HepG2 (cell line): ENCODE measurements around the gene COX4I2. TPM values are rescaled to one million over a fixed set of nuclear protein-coding genes. Genes with fewer than 3 reads are reported as not detected.

ENCODE experiments used
- CBFB ChIP-seq: sonication (generic); formaldehyde crosslinking; IDR thresholded peaks from 2 replicates; pipeline ENCODE4 v1.4.0; 2020; ENCODE audit warnings: missing genetic modification reagents
- DMAP1 ChIP-seq: IDR thresholded peaks from 2 replicates; pipeline ENCODE4 v1.6.1; 2016
- DNMT3B ChIP-seq: conservative IDR thresholded peaks from 2 replicates; pipeline ENCODE4 v1.6.1; 2016; ENCODE audit warnings: missing biosample characterization, control low read depth
- DPF2 ChIP-seq: sonication (generic); formaldehyde crosslinking; IDR thresholded peaks from 2 replicates; pipeline ENCODE4 v1.4.0; 2020; ENCODE audit warnings: mild to moderate bottlenecking, low read depth, missing genetic modification reagents, borderline replicate concordance
- ETV5 ChIP-seq: IDR thresholded peaks from 2 replicates; pipeline ENCODE4 v1.6.1; 2018; ENCODE audit warnings: missing biosample characterization, missing genetic modification reagents, inconsistent platforms, borderline replicate concordance
- GABPA ChIP-seq, 2 experiments: IDR thresholded peaks; 2 replicates each; pipeline ENCODE4 v1.6.1; 2011 to 2016; ENCODE audit warnings: low read depth in 2 of 2, low read length in 1 of 2, missing biosample characterization in 1 of 2, missing genetic modification characterization in 1 of 2
- GATAD2A ChIP-seq: IDR thresholded peaks from 2 replicates; pipeline ENCODE4 v1.6.1; 2016
- HDAC1 ChIP-seq: sonication (generic); formaldehyde crosslinking; IDR thresholded peaks from 2 replicates; pipeline ENCODE4 v1.5.1; 2020; ENCODE audit warnings: mild to moderate bottlenecking, missing genetic modification reagents
- IRF2 ChIP-seq: IDR thresholded peaks from 2 replicates; pipeline ENCODE4 v1.6.1; 2018; ENCODE audit warnings: missing genetic modification reagents, missing compliant biosample characterization
- MTA1 ChIP-seq: sonication (generic); formaldehyde crosslinking; IDR thresholded peaks from 2 replicates; pipeline ENCODE4 v1.4.0; 2020; ENCODE audit warnings: missing genetic modification reagents, mild to moderate bottlenecking, borderline replicate concordance
- NFE2L2 ChIP-seq: fragments of 150-350 bp; IDR thresholded peaks from 2 replicates; pipeline ENCODE4 v1.6.1; 2014; ENCODE audit warnings: low read length
- POLR2AphosphoS5 ChIP-seq: IDR thresholded peaks from 2 replicates; pipeline ENCODE4 v1.6.1; 2012; ENCODE audit warnings: low read depth, low read length
- SNAPC2 ChIP-seq: sonication (generic); formaldehyde crosslinking; IDR thresholded peaks from 2 replicates; pipeline ENCODE4 v1.8.1; 2022; ENCODE audit warnings: mild to moderate bottlenecking, missing genetic modification reagents
- SSRP1 ChIP-seq: IDR thresholded peaks from 2 replicates; pipeline ENCODE4 v1.6.1; 2016; ENCODE audit warnings: control low read depth
- TSC22D2 ChIP-seq: sonication (generic); formaldehyde crosslinking; IDR thresholded peaks from 2 replicates; pipeline ENCODE4 v1.5.1; 2020; ENCODE audit warnings: missing genetic modification reagents, mild to moderate bottlenecking, borderline replicate concordance
- ZBTB21 ChIP-seq: sonication (generic); formaldehyde crosslinking; IDR thresholded peaks from 2 replicates; pipeline ENCODE4 v1.4.0; 2020; ENCODE audit warnings: missing genetic modification reagents
- ZFY ChIP-seq: sonication (generic); formaldehyde crosslinking; IDR thresholded peaks from 2 replicates; pipeline ENCODE4 v1.4.0; 2020; ENCODE audit warnings: missing genetic modification reagents
- ZMYM3 ChIP-seq: sonication (generic); formaldehyde crosslinking; IDR thresholded peaks from 2 replicates; pipeline ENCODE4 v1.5.1; 2020; ENCODE audit warnings: mild to moderate bottlenecking, missing genetic modification reagents
- polyA plus RNA-seq, 8 experiments: library from polyadenylated mRNA; depleted of rRNA in 3 of 8; stranded (reverse) in 7 of 8; unstranded in 1 of 8; fragments of >200 nt; fragmentation: Illumina TruSeq in 4 of 8; extraction: Trizol in 4 of 8; gene quantifications; 2 replicates each; pipeline versions ENCODE4 v1.2.1 to v1.2.3, GENCODE V29; 2011 to 2016; ENCODE audit warnings: low read depth in 4 of 8, missing spikeins in 1 of 8, mixed read lengths in 1 of 8; ENCODE audit not compliant: insufficient read depth in 1 of 8
- total RNA-seq, 5 experiments: library from RNA; depleted of rRNA; stranded (reverse); fragments of >200 nt; fragmentation: Illumina TruSeq; extraction: Trizol; gene quantifications; 2 replicates each; pipeline ENCODE4 v1.2.3, GENCODE V29; 2016; ENCODE audit warnings: low read depth in 1 of 5
- TF ChIP-seq, protein P1 (sequence below): sonication (generic); IDR thresholded peaks from 2 replicates; pipeline ENCODE4 v1.6.1; 2016; ENCODE audit warnings: low read depth, borderline replicate concordance
- TF ChIP-seq, protein P2 (sequence below): IDR thresholded peaks from 2 replicates; pipeline ENCODE4 v1.6.1; 2016
- TF ChIP-seq, protein P3 (sequence below): sonication (generic); formaldehyde crosslinking; IDR thresholded peaks from 2 replicates; pipeline ENCODE4 v1.8.0; 2022; ENCODE audit warnings: mild to moderate bottlenecking, missing genetic modification reagents, moderate library complexity
- TF ChIP-seq, protein P4 (sequence below): sonication (generic); formaldehyde crosslinking; IDR thresholded peaks from 2 replicates; pipeline ENCODE4 v1.8.0; 2022; ENCODE audit warnings: mild to moderate bottlenecking, missing genetic modification reagents
- TF ChIP-seq, protein P5 (sequence below): sonication (generic); formaldehyde crosslinking; IDR thresholded peaks from 2 replicates; pipeline ENCODE4 v1.5.0; 2020; ENCODE audit warnings: missing genetic modification reagents, mild to moderate bottlenecking, borderline replicate concordance

Gene COX4I2
- total and polyA plus RNA-seq, 2 of the 13 experiments (the other 11 are each of a cell fraction or from before 2014, with no cell fraction given) = 1.1 TPM; not detected in 1

DNA sequence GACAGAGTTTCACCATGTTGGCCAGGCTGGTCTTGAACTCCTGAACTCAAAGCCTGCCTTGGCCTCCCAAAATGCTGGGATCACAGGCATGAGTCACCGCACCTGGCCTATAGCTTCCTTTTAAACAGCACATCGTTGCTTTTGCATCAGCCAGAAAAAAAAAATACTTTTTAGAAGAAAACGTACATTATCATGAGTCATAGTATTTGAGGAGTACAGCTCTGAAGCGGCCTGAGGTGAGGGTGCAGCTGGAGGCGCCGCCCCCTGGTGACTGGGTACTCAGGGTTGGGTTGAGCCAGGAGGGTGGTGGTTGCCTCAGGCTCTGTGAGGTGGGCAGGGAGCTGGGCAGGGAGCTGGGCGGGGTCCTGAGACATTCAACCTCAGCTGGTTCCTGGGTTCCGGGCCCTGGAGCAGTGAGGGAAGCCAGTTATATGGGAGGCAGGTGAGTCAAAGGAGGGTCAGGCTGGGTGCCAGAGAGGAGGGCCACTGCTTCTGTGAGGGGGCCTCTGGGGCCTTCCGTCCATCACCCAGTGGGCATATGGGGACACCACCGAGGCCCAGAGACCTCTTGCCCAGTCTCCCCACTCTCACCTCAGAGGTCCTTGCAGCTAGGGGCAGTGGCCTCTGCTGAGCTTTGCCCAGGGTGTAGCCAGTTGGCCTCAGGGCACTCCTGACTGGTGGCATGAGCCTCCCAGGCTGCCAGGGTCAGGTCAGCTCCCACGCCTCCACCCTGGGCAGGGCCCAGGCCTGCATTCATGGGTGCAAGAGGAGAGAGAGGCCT is 44.3 kb upstream of the COX4I2 start (continued):
- TF ChIP-seq, protein P1, sequence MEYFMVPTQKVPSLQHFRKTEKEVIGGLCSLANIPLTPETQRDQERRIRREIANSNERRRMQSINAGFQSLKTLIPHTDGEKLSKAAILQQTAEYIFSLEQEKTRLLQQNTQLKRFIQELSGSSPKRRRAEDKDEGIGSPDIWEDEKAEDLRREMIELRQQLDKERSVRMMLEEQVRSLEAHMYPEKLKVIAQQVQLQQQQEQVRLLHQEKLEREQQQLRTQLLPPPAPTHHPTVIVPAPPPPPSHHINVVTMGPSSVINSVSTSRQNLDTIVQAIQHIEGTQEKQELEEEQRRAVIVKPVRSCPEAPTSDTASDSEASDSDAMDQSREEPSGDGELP = peak; percentile 78; the same call in 1 of the 2 replicates
- TF ChIP-seq NFE2L2 = peak; percentile 75; the same call in 1 of the 2 replicates
- TF ChIP-seq IRF2 (CRISPR knock-in tag) = peak; percentile 35; the same call in 1 of the 2 replicates
- peak; percentile 72; the same call in 1 of the 2 replicates for TF ChIP-seq DNMT3B (CRISPR knock-in tag)
- TF ChIP-seq SNAPC2 (CRISPR knock-in tag) = 0 out of 2 replicates have a peak, but pooled peaks have one; percentile 34
- peak; percentile 43; the same call in 1 of the 2 replicates for TF ChIP-seq SSRP1 (CRISPR knock-in tag)
- peak; percentile 28; the same call in 1 of the 2 replicates for TF ChIP-seq DPF2 (CRISPR knock-in tag)
- TF ChIP-seq ZBTB21 (CRISPR knock-in tag) = peak; percentile 61; the same call in 1 of the 2 replicates
- peak; percentile 78 for TF ChIP-seq GATAD2A (CRISPR knock-in tag)
- TF ChIP-seq MTA1 (CRISPR knock-in tag) = 0 out of 2 replicates have a peak, but pooled peaks have one; percentile 18
- TF ChIP-seq, protein P2, sequence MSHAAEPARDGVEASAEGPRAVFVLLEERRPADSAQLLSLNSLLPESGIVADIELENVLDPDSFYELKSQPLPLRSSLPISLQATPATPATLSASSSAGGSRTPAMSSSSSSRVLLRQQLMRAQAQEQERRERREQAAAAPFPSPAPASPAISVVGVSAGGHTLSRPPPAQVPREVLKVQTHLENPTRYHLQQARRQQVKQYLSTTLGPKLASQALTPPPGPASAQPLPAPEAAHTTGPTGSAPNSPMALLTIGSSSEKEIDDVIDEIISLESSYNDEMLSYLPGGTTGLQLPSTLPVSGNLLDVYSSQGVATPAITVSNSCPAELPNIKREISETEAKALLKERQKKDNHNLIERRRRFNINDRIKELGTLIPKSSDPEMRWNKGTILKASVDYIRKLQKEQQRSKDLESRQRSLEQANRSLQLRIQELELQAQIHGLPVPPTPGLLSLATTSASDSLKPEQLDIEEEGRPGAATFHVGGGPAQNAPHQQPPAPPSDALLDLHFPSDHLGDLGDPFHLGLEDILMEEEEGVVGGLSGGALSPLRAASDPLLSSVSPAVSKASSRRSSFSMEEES (CRISPR knock-in tag) = peak; percentile 52; the same call in 1 of the 2 replicates
- TF ChIP-seq ZMYM3 (CRISPR knock-in tag) = peak; percentile 66
- TF ChIP-seq DMAP1 (CRISPR knock-in tag) = peak; percentile 20
- TF ChIP-seq POLR2AphosphoS5 = peak; percentile 49; the same call in 1 of the 2 replicates
- 0 out of 2 replicates have a peak, but pooled peaks have one; percentile 14 for TF ChIP-seq HDAC1 (CRISPR knock-in tag)
- TF ChIP-seq, protein P3, sequence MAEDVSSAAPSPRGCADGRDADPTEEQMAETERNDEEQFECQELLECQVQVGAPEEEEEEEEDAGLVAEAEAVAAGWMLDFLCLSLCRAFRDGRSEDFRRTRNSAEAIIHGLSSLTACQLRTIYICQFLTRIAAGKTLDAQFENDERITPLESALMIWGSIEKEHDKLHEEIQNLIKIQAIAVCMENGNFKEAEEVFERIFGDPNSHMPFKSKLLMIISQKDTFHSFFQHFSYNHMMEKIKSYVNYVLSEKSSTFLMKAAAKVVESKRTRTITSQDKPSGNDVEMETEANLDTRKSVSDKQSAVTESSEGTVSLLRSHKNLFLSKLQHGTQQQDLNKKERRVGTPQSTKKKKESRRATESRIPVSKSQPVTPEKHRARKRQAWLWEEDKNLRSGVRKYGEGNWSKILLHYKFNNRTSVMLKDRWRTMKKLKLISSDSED = no peak
- TF ChIP-seq ZFY (CRISPR knock-in tag) = no peak
- peak; percentile 11; the same call in 1 of the 2 replicates for TF ChIP-seq CBFB
- TF ChIP-seq, protein P4, sequence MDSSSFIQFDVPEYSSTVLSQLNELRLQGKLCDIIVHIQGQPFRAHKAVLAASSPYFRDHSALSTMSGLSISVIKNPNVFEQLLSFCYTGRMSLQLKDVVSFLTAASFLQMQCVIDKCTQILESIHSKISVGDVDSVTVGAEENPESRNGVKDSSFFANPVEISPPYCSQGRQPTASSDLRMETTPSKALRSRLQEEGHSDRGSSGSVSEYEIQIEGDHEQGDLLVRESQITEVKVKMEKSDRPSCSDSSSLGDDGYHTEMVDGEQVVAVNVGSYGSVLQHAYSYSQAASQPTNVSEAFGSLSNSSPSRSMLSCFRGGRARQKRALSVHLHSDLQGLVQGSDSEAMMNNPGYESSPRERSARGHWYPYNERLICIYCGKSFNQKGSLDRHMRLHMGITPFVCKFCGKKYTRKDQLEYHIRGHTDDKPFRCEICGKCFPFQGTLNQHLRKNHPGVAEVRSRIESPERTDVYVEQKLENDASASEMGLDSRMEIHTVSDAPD = no peak
- TF ChIP-seq TSC22D2 (CRISPR knock-in tag) = 0 out of 2 replicates have a peak, but pooled peaks have one; percentile 8
- TF ChIP-seq ETV5 = peak; percentile 53; the same call in 1 of the 2 replicates
- TF ChIP-seq, protein P5, sequence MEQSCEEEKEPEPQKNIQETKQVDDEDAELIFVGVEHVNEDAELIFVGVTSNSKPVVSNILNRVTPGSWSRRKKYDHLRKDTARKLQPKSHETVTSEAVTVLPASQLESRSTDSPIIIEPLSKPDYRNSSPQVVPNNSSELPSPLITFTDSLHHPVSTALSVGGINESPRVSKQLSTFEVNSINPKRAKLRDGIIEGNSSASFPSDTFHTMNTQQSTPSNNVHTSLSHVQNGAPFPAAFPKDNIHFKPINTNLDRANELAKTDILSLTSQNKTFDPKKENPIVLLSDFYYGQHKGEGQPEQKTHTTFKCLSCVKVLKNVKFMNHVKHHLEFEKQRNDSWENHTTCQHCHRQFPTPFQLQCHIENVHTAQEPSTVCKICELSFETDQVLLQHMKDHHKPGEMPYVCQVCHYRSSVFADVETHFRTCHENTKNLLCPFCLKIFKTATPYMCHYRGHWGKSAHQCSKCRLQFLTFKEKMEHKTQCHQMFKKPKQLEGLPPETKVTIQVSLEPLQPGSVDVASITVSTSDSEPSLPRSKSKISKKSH = peak; percentile 32; the same call in 1 of the 2 replicates
- no peak for TF ChIP-seq GABPA (IDR thresholded peaks at IDR 0.05; ENCODE audit: low read depth, low read length)
- TF ChIP-seq GABPA (CRISPR knock-in tag; IDR thresholded peaks at IDR 0.05; ENCODE audit: low read depth) = peak; percentile 25; the same call in 1 of the 2 replicates
